PC-3 (cell line): ENCODE results near the gene C15orf39.
"Not testable (repeated sequence)": the region's sequence is repeated elsewhere in the genome, so short reads cannot be mapped to it uniquely, and the experiment has no call there.

Experiments used
- CTCF ChIP-seq: fragments of 300-600 bp; sonication (generic); conservative IDR thresholded peaks from 2 replicates; pipeline ENCODE4 v1.5.1; 2017; ENCODE audit warnings: antibody characterized with exemption, low read depth, mild to moderate bottlenecking, low read length
- EZH2 ChIP-seq: fragments of 300-600 bp; sonication (generic); IDR thresholded peaks from one replicate; pipeline ENCODE4 v1.6.1; 2017; ENCODE audit warnings: antibody characterized with exemption, mild to moderate bottlenecking, low read length; ENCODE audit not compliant: unreplicated experiment

GRCh38 chr15:75217574-75217973, 15.9 kb downstream of the C15orf39 start:
- TF ChIP-seq CTCF, EZH2: not testable (repeated sequence)
